SK-N-SH treated with all-trans-retinoic acid at 6 μM for 48 hours (cell line): ENCODE results near the gene CTAGE15.
"Not testable (repeated sequence)": the region's sequence is repeated elsewhere in the genome, so short reads cannot be mapped to it uniquely, and the experiment has no call there.

Source experiments
- ARNTL ChIP-seq: fragments of 450-650 bp; formaldehyde crosslinking; IDR thresholded peaks from 2 replicates; pipeline ENCODE4 v1.5.0; 2020; ENCODE audit warnings: low read depth, mild to moderate bottlenecking, moderate library complexity, borderline replicate concordance
- CREB5 ChIP-seq: fragments of 250-450 bp; sonication (Bioruptor Pico); IDR thresholded peaks from 2 replicates; pipeline ENCODE4 v1.5.1; 2020; ENCODE audit warnings: low read depth, mild to moderate bottlenecking, moderate library complexity
- PATZ1 ChIP-seq: fragments of 250-450 bp; sonication (Bioruptor Pico); IDR thresholded peaks from 2 replicates; pipeline ENCODE4 v1.8.0; 2020; ENCODE audit warnings: mild to moderate bottlenecking, moderate library complexity, borderline replicate concordance
- RARB ChIP-seq: fragments of 250-450 bp; sonication (Bioruptor Pico); IDR thresholded peaks from 2 replicates; pipeline ENCODE4 v1.8.0; 2021; ENCODE audit warnings: mild to moderate bottlenecking, moderate library complexity
- TSHZ2 ChIP-seq: fragments of 250-450 bp; sonication (Bioruptor Pico); IDR thresholded peaks from 2 replicates; pipeline ENCODE4 v1.5.0; 2020; ENCODE audit warnings: mild to moderate bottlenecking, moderate library complexity
- ZFP3 ChIP-seq: fragments of 250-450 bp; sonication (Bioruptor Pico); IDR thresholded peaks from 2 replicates; pipeline ENCODE4 v1.5.0; 2020; ENCODE audit warnings: mild to moderate bottlenecking, moderate library complexity
- ZFP30 ChIP-seq: fragments of 450-650 bp; formaldehyde crosslinking; IDR thresholded peaks from 2 replicates; pipeline ENCODE4 v1.5.0; 2022; ENCODE audit warnings: mild to moderate bottlenecking, moderate library complexity
- ZNF8 ChIP-seq: fragments of 450-650 bp; formaldehyde crosslinking; IDR thresholded peaks from 2 replicates; pipeline ENCODE4 v1.5.0; 2020; ENCODE audit warnings: mild to moderate bottlenecking, moderate library complexity

- TF ChIP-seq TSHZ2 (CRISPR knock-in tag); ZNF8; CREB5 (CRISPR knock-in tag); ARNTL (CRISPR knock-in tag); ZFP3 (CRISPR knock-in tag); RARB (CRISPR knock-in tag); ZFP30 (CRISPR knock-in tag); PATZ1 (CRISPR knock-in tag): not testable (repeated sequence)
These were observed 8.3 kb upstream of the CTAGE15 start for GRCh38 chr7:143563306-143563705.
